Testis (tissue), 2 donors: Measurements from ENCODE around the gene TP53INP2.

Experiments used
- POLR2A ChIP-seq: fragments of 450-650 bp; IDR thresholded peaks from one replicate; pipeline ENCODE4 v1.6.1; 2017; ENCODE audit warnings: antibody characterized with exemption, mild to moderate bottlenecking, moderate library complexity
- TF ChIP-seq, protein P1 (sequence below), 3 experiments: fragments of 450-650 bp in 2 of 3; fragments of 200-600 bp in 1 of 3; sonication (generic) in 1 of 3; IDR thresholded peaks; one replicate each; pipeline ENCODE4 v1.5.1; 2016 to 2019; ENCODE audit warnings: antibody characterized with exemption in 3 of 3, mild to moderate bottlenecking in 2 of 3, moderate library complexity in 1 of 3

DNA sequence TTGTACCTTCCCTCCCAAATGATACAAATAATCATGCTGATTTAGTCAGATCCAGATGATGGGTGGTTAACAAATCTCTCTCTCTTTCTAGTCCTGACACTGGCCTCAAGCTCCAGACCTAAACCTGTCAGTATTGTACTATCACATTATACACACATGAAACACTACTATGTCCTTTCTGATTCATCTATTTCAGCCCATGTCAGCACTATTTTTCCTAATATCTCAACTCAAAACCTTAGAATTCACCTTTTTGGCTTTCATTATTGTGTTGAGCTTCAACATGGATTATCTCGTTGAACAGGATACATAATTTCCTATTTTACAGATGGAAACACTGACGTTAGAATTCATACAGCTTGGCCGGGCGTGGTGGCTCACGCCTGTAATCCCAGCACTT is 30.7 kb upstream of the TP53INP2 start:
- no peak for TF ChIP-seq POLR2A
- TF ChIP-seq, protein P1, sequence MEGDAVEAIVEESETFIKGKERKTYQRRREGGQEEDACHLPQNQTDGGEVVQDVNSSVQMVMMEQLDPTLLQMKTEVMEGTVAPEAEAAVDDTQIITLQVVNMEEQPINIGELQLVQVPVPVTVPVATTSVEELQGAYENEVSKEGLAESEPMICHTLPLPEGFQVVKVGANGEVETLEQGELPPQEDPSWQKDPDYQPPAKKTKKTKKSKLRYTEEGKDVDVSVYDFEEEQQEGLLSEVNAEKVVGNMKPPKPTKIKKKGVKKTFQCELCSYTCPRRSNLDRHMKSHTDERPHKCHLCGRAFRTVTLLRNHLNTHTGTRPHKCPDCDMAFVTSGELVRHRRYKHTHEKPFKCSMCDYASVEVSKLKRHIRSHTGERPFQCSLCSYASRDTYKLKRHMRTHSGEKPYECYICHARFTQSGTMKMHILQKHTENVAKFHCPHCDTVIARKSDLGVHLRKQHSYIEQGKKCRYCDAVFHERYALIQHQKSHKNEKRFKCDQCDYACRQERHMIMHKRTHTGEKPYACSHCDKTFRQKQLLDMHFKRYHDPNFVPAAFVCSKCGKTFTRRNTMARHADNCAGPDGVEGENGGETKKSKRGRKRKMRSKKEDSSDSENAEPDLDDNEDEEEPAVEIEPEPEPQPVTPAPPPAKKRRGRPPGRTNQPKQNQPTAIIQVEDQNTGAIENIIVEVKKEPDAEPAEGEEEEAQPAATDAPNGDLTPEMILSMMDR (IDR thresholded peaks at IDR 0.05), result no peak
